A549 (cell line): Measurements from ENCODE around the gene PILRA. TPM values are rescaled to one million over a fixed set of nuclear protein-coding genes. Genes with fewer than 3 reads are reported as not detected.
A peak's percentile ranks its signal among the peaks of the same experiment; 100 is the strongest.
"Not testable (repeated sequence)": the region's sequence is repeated elsewhere in the genome, so short reads cannot be mapped to it uniquely, and the experiment has no call there.

ENCODE experiments used
- ATAC-seq, 2 experiments: fragments of 200-7000 bp in 1 of 2; fragments of >200 bp in 1 of 2; cut with Nextera tagmentation in 1 of 2; cut with Tn5 transposase in 1 of 2; 3 replicates each; pipeline versions ENCODE4 v1.8.0 to v1.9.1; 2018 to 2020; ENCODE audit warnings: mild to moderate bottlenecking in 1 of 2, moderate library complexity in 1 of 2
- CTCF ChIA-PET: fragments of 300-600 bp; sonication (Branson Sonifier 250); formaldehyde crosslinking; extraction: SDS; loops from one replicate; lab custom pipeline; 2021; ENCODE audit warnings: antibody characterized with exemption, inconsistent platforms; lab: Yijun Ruan, JAX
- POLR2A ChIA-PET: fragments of 350-600 bp; formaldehyde crosslinking; extraction: SDS; loops from one replicate; lab custom pipeline; 2021; ENCODE audit warnings: antibody characterized with exemption, inconsistent platforms; lab: Yijun Ruan, JAX
- DNase-seq, 2 experiments: peaks; one replicate each; pipeline versions ENCODE4 v3.0.0 to v3.0.0-alpha.2; 2011 to 2016; ENCODE audit warnings: low read depth in 1 of 2, low spot score in 1 of 2
- FAIRE-seq: peaks from 2 replicates; lab custom pipeline; 2011; peaks lifted over from hg19 to GRCh38; lab: Jason Lieb, UNC
- H3K27ac ChIP-seq, 2 experiments: fragments of >200 bp; sonication (Bioruptor Twin); formaldehyde crosslinking; 3 replicates each; pipeline ENCODE4 v1.5.1; 2016 to 2017
- H3K4me1 ChIP-seq: fragments of >200 bp; sonication (Bioruptor Twin); formaldehyde crosslinking; 3 replicates; pipeline ENCODE4 v1.6.1; 2016
- H3K4me2 ChIP-seq: fragments of >200 bp; sonication (Bioruptor Twin); formaldehyde crosslinking; 3 replicates; pipeline ENCODE4 v1.6.1; 2016
- H3K4me3 ChIP-seq: fragments of >200 bp; sonication (Bioruptor Twin); formaldehyde crosslinking; 3 replicates; pipeline ENCODE4 v1.5.1; 2016
- H3K9me3 ChIP-seq: fragments of >200 bp; sonication (Bioruptor Twin); formaldehyde crosslinking; 3 replicates; pipeline ENCODE4 v1.6.1; 2016
- CBX2 ChIP-seq: fragments of 200-600 bp; sonication (generic); IDR thresholded peaks from 2 replicates; pipeline ENCODE4 v1.6.1; 2016; ENCODE audit warnings: low read depth, mild to moderate bottlenecking, borderline replicate concordance
- CEBPB ChIP-seq, 2 experiments: fragments of >200 bp in 1 of 2; sonication (Bioruptor Twin) in 1 of 2; formaldehyde crosslinking in 1 of 2; IDR thresholded peaks; 2 replicates each; pipeline ENCODE4 v1.6.1; 2012 to 2016
- CHD2 ChIP-seq: fragments of 150-350 bp; IDR thresholded peaks from 2 replicates; pipeline ENCODE4 v1.6.1; 2014; ENCODE audit warnings: low read length; ENCODE audit not compliant: partially characterized antibody
- EHMT2 ChIP-seq: fragments of 200-600 bp; sonication (generic); IDR thresholded peaks from 2 replicates; pipeline ENCODE4 v1.6.1; 2016; ENCODE audit warnings: antibody characterized with exemption, low read depth, mild to moderate bottlenecking, moderate library complexity
- ELK1 ChIP-seq: fragments of 150-350 bp; IDR thresholded peaks from 2 replicates; pipeline ENCODE4 v1.6.1; 2014; ENCODE audit warnings: low read depth, mild to moderate bottlenecking, low read length
- FOXS1 ChIP-seq: fragments of 250-450 bp; sonication (Bioruptor Pico); IDR thresholded peaks from 2 replicates; pipeline ENCODE4 v1.5.0; 2020; ENCODE audit warnings: mild to moderate bottlenecking, moderate library complexity
- HEYL ChIP-seq: fragments of 250-450 bp; sonication (Bioruptor Pico); IDR thresholded peaks from 2 replicates; pipeline ENCODE4 v1.8.0; 2021; ENCODE audit warnings: mild to moderate bottlenecking, moderate library complexity
- HMGXB4 ChIP-seq: fragments of 250-450 bp; sonication (Bioruptor Pico); IDR thresholded peaks from 2 replicates; pipeline ENCODE4 v1.5.0; 2021; ENCODE audit warnings: mild to moderate bottlenecking, moderate library complexity, borderline replicate concordance
- HOXA7 ChIP-seq: fragments of 250-450 bp; sonication (Bioruptor Pico); IDR thresholded peaks from 2 replicates; pipeline ENCODE4 v1.5.0; 2020; ENCODE audit warnings: mild to moderate bottlenecking, moderate library complexity
- HOXB13 ChIP-seq: fragments of 250-450 bp; sonication (Bioruptor Pico); IDR thresholded peaks from 2 replicates; pipeline ENCODE4 v1.5.0; 2020; ENCODE audit warnings: low read depth, mild to moderate bottlenecking, moderate library complexity
- HOXB5 ChIP-seq: fragments of 250-450 bp; sonication (Bioruptor Pico); IDR thresholded peaks from 2 replicates; pipeline ENCODE4 v1.5.0; 2020; ENCODE audit warnings: mild to moderate bottlenecking, moderate library complexity
- KDM1A ChIP-seq: fragments of 200-600 bp; sonication (generic); IDR thresholded peaks from 2 replicates; pipeline ENCODE4 v1.6.1; 2016; ENCODE audit warnings: low read depth, mild to moderate bottlenecking
- MAZ ChIP-seq: fragments of 150-350 bp; IDR thresholded peaks from 2 replicates; pipeline ENCODE4 v1.6.1; 2014; ENCODE audit warnings: antibody characterized with exemption, low read depth, low read length, borderline replicate concordance
- NPAS2 ChIP-seq: fragments of 250-450 bp; sonication (Bioruptor Pico); IDR thresholded peaks from 2 replicates; pipeline ENCODE4 v1.8.0; 2022; ENCODE audit warnings: mild to moderate bottlenecking, moderate library complexity, borderline replicate concordance
- PHF8 ChIP-seq: fragments of 200-600 bp; sonication (generic); IDR thresholded peaks from 2 replicates; pipeline ENCODE4 v1.6.1; 2016; ENCODE audit warnings: low read depth, mild to moderate bottlenecking, antibody characterized with exemption, moderate library complexity, borderline replicate concordance
- RAD21 ChIP-seq, 2 experiments: fragments of >200 bp in 1 of 2; sonication (Bioruptor Twin) in 1 of 2; formaldehyde crosslinking in 1 of 2; IDR thresholded peaks in 1 of 2; conservative IDR thresholded peaks in 1 of 2; 2 replicates in 1 of 2; 3 replicates in 1 of 2; pipeline ENCODE4 v1.6.1; 2012 to 2018; ENCODE audit warnings: inconsistent platforms in 1 of 2
- REST ChIP-seq: fragments of 200-600 bp; sonication (generic); IDR thresholded peaks from 2 replicates; pipeline ENCODE4 v1.6.1; 2016; ENCODE audit warnings: antibody characterized with exemption, mild to moderate bottlenecking, moderate library complexity
- RFX5 ChIP-seq: fragments of 450-650 bp; IDR thresholded peaks from 2 replicates; pipeline ENCODE4 v1.7.1; 2014; ENCODE audit warnings: antibody characterized with exemption, mild to moderate bottlenecking, moderate library complexity
- RNF2 ChIP-seq: fragments of 200-600 bp; sonication (generic); IDR thresholded peaks from 2 replicates; pipeline ENCODE4 v1.6.1; 2016; ENCODE audit warnings: low read depth, mild to moderate bottlenecking, antibody characterized with exemption, moderate library complexity, borderline replicate concordance
- SREBF2 ChIP-seq: fragments of 450-650 bp; IDR thresholded peaks from 2 replicates; pipeline ENCODE4 v1.6.1; 2014; ENCODE audit warnings: mild to moderate bottlenecking, moderate library complexity
- WGBS: methylation state at CpG from one replicate; pipeline ENCODE4 v1.1.6; 2017; ENCODE audit errors: missing lambda C conversion rate; 5-methylcytosine and 5-hydroxymethylcytosine counted together
- polyA plus RNA-seq, 4 experiments: library from polyadenylated mRNA; depleted of rRNA in 3 of 4; stranded (reverse); fragments of >200 nt; fragmentation: RNase III in 1 of 4; extraction: RNeasy Plus Mini Kit Qiagen cat#74134 plus additional on column Dnase treatment in 1 of 4; gene quantifications; 2 replicates in 3 of 4; 3 replicates in 1 of 4; pipeline ENCODE4 v1.2.3, GENCODE V29; 2011 to 2017
- TF ChIP-seq, protein P1 (sequence below): IDR thresholded peaks from 2 replicates; pipeline ENCODE4 v1.6.1; 2012
- TF ChIP-seq, protein P2 (sequence below): IDR thresholded peaks from 2 replicates; pipeline ENCODE4 v1.6.1; 2012; ENCODE audit warnings: low read depth, borderline replicate concordance

The PILRA gene
- polyA plus RNA-seq, 2 of the 4 experiments (the other 2 are of a cell fraction): 3.3 to 3.4 TPM

GRCh38 chr7:100378114-100378755 is 4.9 kb downstream of the PILRA start:
- TF ChIP-seq CEBPB (IDR thresholded peaks at IDR 0.05) (peak; percentile 31 to 71; a peak in 3 of 4 replicates), SREBF2 (no peak)
- TF ChIP-seq, protein P1, sequence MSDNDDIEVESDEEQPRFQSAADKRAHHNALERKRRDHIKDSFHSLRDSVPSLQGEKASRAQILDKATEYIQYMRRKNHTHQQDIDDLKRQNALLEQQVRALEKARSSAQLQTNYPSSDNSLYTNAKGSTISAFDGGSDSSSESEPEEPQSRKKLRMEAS: no peak
- Histone ChIP-seq H3K9me3 (no peaks in the 10 kb centered on the region), H3K4me1 (no peaks in the 10 kb centered on the region), H3K4me2 (no peak overlapping the region), H3K4me3 (no peak overlapping the region), H3K27ac (no peak overlapping the region)
- ATAC-seq (no peak), FAIRE-seq (no peak), DNase-seq (no peak)
- ChIA-PET CTCF (interaction anchor here (0.7 kb wide), 2 partner anchors 9 to 69 kb away, joined by 3 read pairs; no protein-coding TSS in a partner anchor), POLR2A (no interaction called here)
- 73% methylated on average over 4 of the region's 4 CpGs for WGBS

DNA sequence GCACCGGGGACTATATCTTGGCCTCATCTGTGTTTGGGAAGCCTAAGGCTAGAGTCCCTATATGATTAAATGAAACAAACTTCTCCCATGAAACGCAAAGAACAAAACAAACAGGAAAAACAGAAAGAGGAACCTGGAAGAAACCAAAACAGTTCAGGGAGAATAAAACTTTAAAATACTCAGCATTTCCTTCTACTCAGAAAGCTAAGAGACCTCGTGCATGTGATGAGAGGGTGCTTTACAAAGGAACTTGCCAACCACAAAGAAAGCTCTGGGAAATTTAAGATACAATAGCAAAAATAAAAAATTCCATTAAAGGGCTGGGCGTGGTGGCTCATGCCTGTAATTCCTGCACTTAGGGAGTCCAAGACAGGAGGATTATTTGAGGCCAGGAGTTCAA is 6.9 kb downstream of the PILRA start:
- CTCF ChIA-PET: interaction anchor here (1.1 to 2.0 kb wide), 4 partner anchors 9 to 27 kb away, joined by 4 to 6 read pairs (median 4); no protein-coding TSS in a partner anchor
- no peak for FAIRE-seq
- TF ChIP-seq RAD21 (conservative IDR thresholded peaks at IDR 0.05 in 1 of 2, IDR thresholded peaks at IDR 0.05 in 1 of 2) (no peak), HOXA7 (no peak), KDM1A (no peak), FOXS1 (CRISPR knock-in tag) (no peak), EHMT2 (no peak), CBX2 (no peak), RNF2 (no peak), HOXB5 (CRISPR knock-in tag) (no peak), HOXB13 (CRISPR knock-in tag) (no peak), MAZ (no peak), PHF8 (no peak), RFX5 (no peak), ELK1 (no peak), REST (no peak), HMGXB4 (no peak), CHD2 (no peak), NPAS2 (CRISPR knock-in tag) (no peak), HEYL (CRISPR knock-in tag) (no peak)
- TF ChIP-seq, protein P1: no peak
- TF ChIP-seq, protein P2, sequence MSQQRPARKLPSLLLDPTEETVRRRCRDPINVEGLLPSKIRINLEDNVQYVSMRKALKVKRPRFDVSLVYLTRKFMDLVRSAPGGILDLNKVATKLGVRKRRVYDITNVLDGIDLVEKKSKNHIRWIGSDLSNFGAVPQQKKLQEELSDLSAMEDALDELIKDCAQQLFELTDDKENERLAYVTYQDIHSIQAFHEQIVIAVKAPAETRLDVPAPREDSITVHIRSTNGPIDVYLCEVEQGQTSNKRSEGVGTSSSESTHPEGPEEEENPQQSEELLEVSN: no peak
- TF ChIP-seq, all 56 proteins: peak for 0
- Histone ChIP-seq H3K27ac (no peak overlapping the region), H3K4me2 (no peak overlapping the region), H3K4me3 (no peak overlapping the region), H3K4me1 (no peaks in the 10 kb centered on the region), H3K9me3 (no peaks in the 10 kb centered on the region)
- no peak for DNase-seq
- WGBS: 71% methylated on average over 4 of the region's 4 CpGs
- POLR2A ChIA-PET: no interaction called here
- ATAC-seq: no peak

- POLR2A ChIA-PET, H3K27ac ChIP-seq, H3K4me1 ChIP-seq, ATAC-seq, H3K4me3 ChIP-seq, H3K4me2 ChIP-seq, DNase-seq, FAIRE-seq, H3K9me3 ChIP-seq: not testable (repeated sequence)
- CTCF ChIA-PET: interaction anchor here (0.7 to 3.6 kb wide), 3 partner anchors 12 to 33 kb away, joined by 3 to 15 read pairs (median 3); no protein-coding TSS in a partner anchor
- WGBS: 90% methylated on average over 20 of the region's 49 CpGs
Observed at GRCh38 chr7:100381531-100382233, 8.4 kb downstream of the PILRA start.
